Memory B cell (primary cell): ENCODE results near the gene PRRC2A.
A peak's percentile ranks its signal among the peaks of the same experiment; 100 is the strongest.
"Not testable (repeated sequence)": the region's sequence is repeated elsewhere in the genome, so short reads cannot be mapped to it uniquely, and the experiment has no call there.

Source experiments
- ATAC-seq: fragments of 150-1000 bp; cut with Tn5 transposase; 2 replicates; pipeline ENCODE4 v1.10.0; 2021; ENCODE audit warnings: low read depth, mild to moderate bottlenecking, moderate library complexity
- DNase-seq, 2 donors: peaks; one replicate each; pipeline ENCODE4 v3.0.0; 2022; ENCODE audit warnings: low spot score in 2 of 2
- H3K27ac Mint-ChIP-seq: one replicate; pipeline ENCODE4 v1.8.0; 2022; ENCODE audit warnings: mild to moderate bottlenecking, moderate library complexity, mixed read lengths
- H3K27me3 Mint-ChIP-seq: one replicate; pipeline ENCODE4 v1.8.0; 2022; ENCODE audit warnings: mixed read lengths
- H3K36me3 Mint-ChIP-seq: one replicate; pipeline ENCODE4 v1.8.0; 2022; ENCODE audit warnings: mild to moderate bottlenecking, mixed read lengths
- H3K4me1 Mint-ChIP-seq: one replicate; pipeline ENCODE4 v1.8.0; 2022; ENCODE audit warnings: mixed read lengths
- H3K4me3 Mint-ChIP-seq: one replicate; pipeline ENCODE4 v1.8.0; 2022; ENCODE audit warnings: mild to moderate bottlenecking, moderate library complexity, mixed read lengths
- H3K9me3 Mint-ChIP-seq: one replicate; pipeline ENCODE4 v1.8.0; 2022; ENCODE audit warnings: mixed read lengths

The PRRC2A gene

DNA sequence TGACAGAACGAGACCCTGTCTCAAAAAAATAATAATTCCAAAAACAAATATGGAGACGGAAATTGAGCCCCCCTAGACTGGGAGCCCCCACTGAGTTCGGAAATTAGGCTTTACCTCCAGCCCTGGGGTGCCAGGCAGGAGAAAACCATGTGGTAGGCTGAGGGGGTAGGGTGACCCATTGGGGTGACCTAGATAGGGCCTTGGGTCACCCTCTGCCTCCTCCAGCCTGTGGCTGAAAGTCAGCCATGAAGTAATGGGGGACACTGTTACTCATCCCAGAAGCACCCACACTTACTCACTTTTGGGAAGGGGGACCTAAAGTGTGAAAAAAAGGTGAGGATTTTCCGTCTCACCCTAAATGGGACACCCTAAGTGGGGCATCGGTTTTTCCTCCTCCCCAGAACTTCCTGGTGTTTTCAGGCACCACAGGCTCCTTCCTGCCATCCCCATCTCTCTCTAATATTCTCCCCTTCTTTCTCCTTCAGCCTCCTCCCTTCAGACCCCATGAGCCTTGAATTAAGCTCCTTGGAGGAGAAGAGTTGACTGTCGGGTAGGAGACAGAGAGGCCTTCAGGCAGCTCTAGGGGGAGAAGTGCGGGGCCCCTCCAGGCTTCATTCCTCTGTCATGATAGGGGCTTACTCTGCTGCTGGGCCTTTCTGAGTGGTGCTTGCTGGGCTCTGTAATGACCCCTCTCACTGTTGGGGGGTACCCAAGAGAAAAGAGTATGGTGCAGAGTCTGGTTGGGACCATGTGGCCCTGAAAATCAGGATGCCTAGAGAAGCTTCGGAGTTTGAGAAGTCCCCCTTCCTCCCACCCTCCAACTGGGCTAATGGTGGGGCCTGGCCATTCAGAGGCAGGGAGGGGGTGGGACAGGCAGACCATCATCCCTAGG lies 40.7 kb upstream of the PRRC2A start:
- Mint-ChIP-seq H3K36me3 (peaks cover 23% of the 10 kb centered on the region), H3K9me3 (no peaks in the 10 kb centered on the region), H3K27me3 (no peaks in the 10 kb centered on the region), H3K27ac (peak overlapping the region; percentile 94), H3K4me3 (peak overlapping the region; percentile 97), H3K4me1 (peaks cover 41% of the 10 kb centered on the region)
- ATAC-seq (no peak), DNase-seq (no peak)

DNA sequence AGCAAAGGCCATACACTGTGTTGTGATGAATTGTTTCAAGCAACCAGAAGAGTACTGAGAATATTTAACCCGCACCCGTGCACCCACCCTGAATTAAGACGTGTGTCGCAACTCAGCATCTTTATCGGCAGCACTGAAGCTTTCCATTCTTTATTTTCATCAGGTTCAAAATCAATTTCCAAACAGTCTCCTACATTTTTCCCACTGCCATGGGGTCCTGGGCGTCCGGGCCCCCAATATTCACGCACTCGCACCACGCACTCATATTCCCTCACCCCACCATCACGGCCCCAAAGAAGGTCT lies 40.1 kb upstream of the PRRC2A start:
- Mint-ChIP-seq H3K9me3 (no peaks in the 10 kb centered on the region), H3K36me3 (peaks cover 23% of the 10 kb centered on the region), H3K4me1 (peaks cover 39% of the 10 kb centered on the region), H3K27me3 (no peaks in the 10 kb centered on the region), H3K27ac (peak overlapping the region; percentile 94), H3K4me3 (peak overlapping the region; percentile 97)
- ATAC-seq, result no peak
- no peak for DNase-seq

GRCh38 chr6:31580807-31581433 lies 39.6 kb upstream of the PRRC2A start:
- ATAC-seq (peak; percentile 69), DNase-seq (peak; percentile 87 to 92)
- peaks cover 40% of the 10 kb centered on the region for H3K4me1 Mint-ChIP-seq
- H3K27ac Mint-ChIP-seq, result peak overlapping the region; percentile 94
- peaks cover 21% of the 10 kb centered on the region for H3K36me3 Mint-ChIP-seq
- no peaks in the 10 kb centered on the region for H3K9me3 Mint-ChIP-seq
- peak overlapping the region; percentile 97 for H3K4me3 Mint-ChIP-seq
- H3K27me3 Mint-ChIP-seq, result no peaks in the 10 kb centered on the region

GRCh38 chr6:31581434-31582229 lies 38.9 kb upstream of the PRRC2A start:
- no peaks in the 10 kb centered on the region for H3K27me3 Mint-ChIP-seq
- H3K9me3 Mint-ChIP-seq, result no peaks in the 10 kb centered on the region
- H3K27ac Mint-ChIP-seq, result peak overlapping the region; percentile 94
- DNase-seq, result peak in 1 of 2 donors; percentile 27
- peaks cover 18% of the 10 kb centered on the region for H3K36me3 Mint-ChIP-seq
- ATAC-seq, result no peak
- peak overlapping the region; percentile 97 for H3K4me3 Mint-ChIP-seq
- H3K4me1 Mint-ChIP-seq, result peaks cover 37% of the 10 kb centered on the region

- Mint-ChIP-seq H3K27ac (peak within 1 kb of the TSS; percentile 94), H3K4me1 (peaks cover 41% of the 10 kb centered on the region), H3K4me3 (peak within 1 kb of the TSS; percentile 97), H3K36me3 (peaks cover 16% of the 10 kb centered on the region), H3K27me3 (no peaks in the 10 kb centered on the region), H3K9me3 (no peaks in the 10 kb centered on the region)
- DNase-seq, result peak; percentile 50 to 53
- ATAC-seq, result peak; percentile 62
Observed at GRCh38 chr6:31582230-31582643, 38.3 kb upstream of the PRRC2A start, which contains the start of gene LTB. LTB (minus strand) TSS chr6:31582424; CDS start chr6:31582417, 7 bp downstream.

GRCh38 chr6:31585491-31585890 lies 35.0 kb upstream of the PRRC2A start:
- H3K27ac Mint-ChIP-seq, result peak overlapping the region; percentile 86
- H3K9me3 Mint-ChIP-seq, result no peaks in the 10 kb centered on the region
- no peaks in the 10 kb centered on the region for H3K27me3 Mint-ChIP-seq
- no peak for DNase-seq
- peaks cover 22% of the 10 kb centered on the region for H3K36me3 Mint-ChIP-seq
- no peak for ATAC-seq
- H3K4me3 Mint-ChIP-seq, result peak overlapping the region; percentile 73
- H3K4me1 Mint-ChIP-seq, result peaks cover 41% of the 10 kb centered on the region

- no peak for DNase-seq
- peaks cover 18% of the 10 kb centered on the region for H3K36me3 Mint-ChIP-seq
- H3K27ac Mint-ChIP-seq, result peak within 1 kb of the TSS; percentile 86
- no peaks in the 10 kb centered on the region for H3K9me3 Mint-ChIP-seq
- ATAC-seq, result peak; percentile 1
- H3K27me3 Mint-ChIP-seq, result no peaks in the 10 kb centered on the region
- H3K4me3 Mint-ChIP-seq, result peak within 1 kb of the TSS; percentile 73
- H3K4me1 Mint-ChIP-seq, result peaks cover 43% of the 10 kb centered on the region
Observed at GRCh38 chr6:31586008-31586407, 34.5 kb upstream of the PRRC2A start, which contains the start of gene LST1. LST1 (plus strand) TSS chr6:31586277; CDS start chr6:31587300, 1,023 bp downstream.

DNA sequence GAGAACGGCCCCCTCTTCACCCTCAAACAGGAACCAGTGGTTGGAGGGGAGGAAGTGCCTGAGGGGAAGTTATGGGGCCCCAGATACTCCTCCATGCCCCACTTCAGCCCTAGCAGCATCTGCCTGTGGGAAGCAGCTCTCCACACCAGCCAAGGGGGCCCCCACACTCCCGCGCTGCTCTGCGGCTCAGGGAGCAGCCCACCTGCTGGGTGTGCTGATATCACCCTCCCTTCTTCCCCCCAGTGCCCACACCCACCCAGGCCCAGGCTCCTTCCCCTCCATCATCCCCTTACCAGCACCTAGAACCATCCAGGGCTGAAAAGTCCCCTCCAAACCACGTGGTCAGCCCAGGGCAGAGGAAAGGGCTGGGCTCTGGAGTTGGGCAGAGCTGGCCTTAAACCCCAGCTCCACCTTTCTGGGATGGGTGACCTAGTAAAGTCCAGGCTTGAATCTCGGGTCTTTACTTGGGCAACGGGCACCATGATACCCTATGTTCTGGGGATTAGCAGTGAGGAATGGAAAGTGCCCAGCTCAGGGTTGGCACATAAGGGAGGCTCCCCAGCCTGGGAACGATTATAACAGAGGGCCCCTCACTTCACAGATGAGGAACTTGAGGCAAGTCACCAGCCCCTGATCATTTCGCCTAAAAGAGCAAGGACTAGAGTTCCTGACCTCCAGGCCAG lies 33.8 kb upstream of the PRRC2A start:
- ATAC-seq, result peak; percentile 78
- Mint-ChIP-seq H3K36me3 (peaks cover 12% of the 10 kb centered on the region), H3K27me3 (no peaks in the 10 kb centered on the region), H3K9me3 (no peaks in the 10 kb centered on the region), H3K4me3 (peak overlapping the region; percentile 73), H3K27ac (peak overlapping the region; percentile 86), H3K4me1 (peaks cover 43% of the 10 kb centered on the region)
- DNase-seq, result peak; percentile 44 to 51

DNA sequence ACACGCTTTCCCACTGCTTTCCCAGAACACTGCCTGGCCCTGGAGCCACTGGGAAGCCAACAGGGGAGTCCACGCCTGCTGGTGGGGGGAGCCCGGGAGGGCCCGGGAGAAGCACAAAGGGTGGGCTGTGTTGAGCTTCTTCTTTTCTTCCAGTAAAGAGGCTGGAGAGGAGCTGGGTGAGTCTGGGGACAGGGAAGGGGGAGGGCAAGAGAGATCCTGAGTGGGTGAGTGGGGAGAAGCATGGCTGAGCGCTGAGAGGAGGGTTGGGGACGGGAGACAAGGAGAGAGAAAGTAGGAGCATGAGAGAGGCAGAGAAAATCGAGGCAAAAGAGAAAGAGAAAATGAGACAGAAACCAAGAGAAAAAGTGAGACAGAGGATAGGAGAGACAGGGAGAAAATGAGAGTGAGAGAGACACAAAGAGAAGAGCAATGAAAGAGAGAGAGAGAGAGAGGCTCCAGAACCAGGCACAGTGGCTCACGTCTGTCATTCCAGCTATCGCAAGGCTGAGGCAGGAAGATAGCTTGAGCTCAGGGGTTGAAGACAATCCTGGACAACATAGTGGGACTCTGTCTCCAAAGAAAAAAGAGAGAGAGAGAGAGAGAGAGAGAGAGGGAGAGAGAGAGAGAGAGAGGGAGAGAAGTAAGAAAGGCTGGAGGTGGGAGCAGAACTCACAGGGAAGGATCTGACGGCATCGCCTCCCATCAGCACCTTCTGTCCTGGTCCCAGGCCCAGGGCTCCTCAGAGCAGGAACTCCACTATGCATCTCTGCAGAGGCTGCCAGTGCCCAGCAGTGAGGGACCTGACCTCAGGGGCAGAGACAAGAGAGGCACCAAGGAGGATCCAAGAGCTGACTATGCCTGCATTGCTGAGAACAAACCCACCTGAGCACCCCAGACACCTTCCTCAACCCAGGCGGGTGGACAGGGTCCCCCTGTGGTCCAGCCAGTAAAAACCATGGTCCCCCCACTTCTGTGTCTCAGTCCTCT lies 32.4 kb upstream of the PRRC2A start:
- Mint-ChIP-seq H3K27me3 (no peaks in the 10 kb centered on the region), H3K4me1 (peaks cover 45% of the 10 kb centered on the region), H3K4me3 (peak overlapping the region; percentile 76), H3K27ac (peak overlapping the region; percentile 86), H3K9me3 (no peaks in the 10 kb centered on the region), H3K36me3 (peaks cover 10% of the 10 kb centered on the region)
- no peak for ATAC-seq
- DNase-seq, result no peak

DNA sequence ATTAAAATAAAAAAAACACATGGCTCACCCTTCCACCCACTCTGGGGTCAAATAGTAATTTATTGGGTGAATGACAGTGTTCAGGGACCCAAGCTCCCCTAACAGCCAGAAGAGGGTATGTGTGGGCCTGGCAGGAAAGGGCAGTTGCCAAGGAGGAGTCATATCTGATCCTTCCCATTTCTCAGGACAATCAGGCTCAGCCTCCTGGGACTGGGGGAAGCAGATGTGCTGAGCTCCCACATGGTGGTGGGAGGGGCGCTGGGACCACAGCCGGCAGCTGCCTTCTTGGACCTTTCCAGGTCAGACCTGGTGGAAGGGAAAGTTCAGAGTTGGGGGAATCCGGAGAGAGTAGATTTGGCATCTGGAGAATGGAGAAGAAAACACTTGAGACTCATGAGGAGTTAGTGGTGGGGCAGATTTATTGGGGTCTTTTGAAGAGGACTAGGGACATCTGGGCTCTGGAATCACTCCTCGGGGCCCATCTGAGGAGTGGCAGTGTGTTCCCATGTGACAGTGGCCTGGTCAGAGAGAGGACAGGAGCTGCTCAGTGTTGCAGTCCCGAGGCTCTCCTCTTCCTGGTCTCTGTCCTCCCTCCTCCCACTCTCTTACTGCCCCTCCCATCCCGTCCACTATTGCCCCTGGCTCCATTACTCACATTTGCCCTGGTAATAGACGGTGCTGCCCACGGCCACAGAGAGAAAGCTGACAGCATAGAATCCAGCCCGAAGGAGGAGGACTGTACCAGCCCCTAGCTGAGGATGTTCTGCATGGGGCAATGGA lies 31.5 kb upstream of the PRRC2A start:
- peaks cover 10% of the 10 kb centered on the region for H3K36me3 Mint-ChIP-seq
- ATAC-seq, result no peak
- peak overlapping the region; percentile 86 for H3K27ac Mint-ChIP-seq
- H3K9me3 Mint-ChIP-seq, result no peaks in the 10 kb centered on the region
- H3K4me1 Mint-ChIP-seq, result peaks cover 49% of the 10 kb centered on the region
- no peaks in the 10 kb centered on the region for H3K27me3 Mint-ChIP-seq
- no peak overlapping the region for H3K4me3 Mint-ChIP-seq
- no peak for DNase-seq

DNA sequence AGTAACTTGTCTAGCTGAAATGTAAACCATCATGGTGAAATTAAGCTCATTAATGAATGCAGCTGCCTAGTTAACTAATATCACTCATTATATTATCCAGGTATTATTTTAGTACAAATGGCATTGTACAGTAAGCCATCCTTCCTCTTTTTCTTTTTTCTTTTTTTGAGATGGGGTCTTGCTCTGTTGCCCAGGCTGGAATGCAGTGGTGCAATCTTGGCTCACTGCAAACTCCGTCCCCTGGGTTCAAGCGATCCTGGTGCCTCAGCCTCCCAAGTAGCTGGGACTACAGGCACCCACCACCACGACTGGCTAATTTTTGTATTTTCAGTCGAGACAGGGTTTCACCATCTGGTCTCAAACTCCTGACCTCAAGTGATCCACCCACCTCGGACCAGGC lies 29.8 kb upstream of the PRRC2A start:
- not testable (repeated sequence) for H3K27me3 Mint-ChIP-seq, H3K4me3 Mint-ChIP-seq, H3K36me3 Mint-ChIP-seq, H3K27ac Mint-ChIP-seq, ATAC-seq, DNase-seq, H3K9me3 Mint-ChIP-seq
- H3K4me1 Mint-ChIP-seq, result peaks cover 44% of the 10 kb centered on the region

- H3K27ac Mint-ChIP-seq, result peak overlapping the region; percentile 90
- H3K4me3 Mint-ChIP-seq, result peak overlapping the region; percentile 84
- ATAC-seq, result peak; percentile 3
- H3K36me3 Mint-ChIP-seq, result peaks cover 10% of the 10 kb centered on the region
- no peaks in the 10 kb centered on the region for H3K27me3 Mint-ChIP-seq
- peaks cover 38% of the 10 kb centered on the region for H3K4me1 Mint-ChIP-seq
- no peak for DNase-seq
- H3K9me3 Mint-ChIP-seq, result no peaks in the 10 kb centered on the region
Observed at GRCh38 chr6:31592396-31592771, 28.1 kb upstream of the PRRC2A start.
